H1 (cell line): ENCODE measurements around the gene MYRIP. TPM values are rescaled to one million over a fixed set of nuclear protein-coding genes. Genes with fewer than 3 reads are reported as not detected.

Experiments used
- CHD1 ChIP-seq: IDR thresholded peaks from 2 replicates; pipeline ENCODE4 v1.6.1; 2012; ENCODE audit warnings: low read depth, low read length, improper control_type of control experiment
- CTBP2 ChIP-seq: IDR thresholded peaks from 2 replicates; pipeline ENCODE4 v1.7.0; 2011; ENCODE audit warnings: borderline replicate concordance, mild to moderate bottlenecking, moderate library complexity, mixed read lengths, low read length; ENCODE audit not compliant: insufficient read depth, insufficient read length
- KDM4A ChIP-seq: IDR thresholded peaks from one replicate; pipeline ENCODE4 v1.7.1; 2012; ENCODE audit warnings: low read depth, mild to moderate bottlenecking, moderate library complexity, low read length, inconsistent platforms; ENCODE audit not compliant: severe bottlenecking
- POLR2A ChIP-seq, 2 experiments: IDR thresholded peaks; 1 replicate in 1 of 2; 2 replicates in 1 of 2; pipeline ENCODE4 v1.6.1; 2011; ENCODE audit warnings: low read depth in 2 of 2, low read length in 2 of 2, mild to moderate bottlenecking in 2 of 2; ENCODE audit errors: control extremely low read depth in 1 of 2
- RFX5 ChIP-seq: IDR thresholded peaks from 2 replicates; pipeline ENCODE4 v1.6.1; 2011; ENCODE audit warnings: low read depth, low read length, improper control_type of control experiment, borderline replicate concordance
- SIN3A ChIP-seq, 2 experiments: IDR thresholded peaks in 1 of 2; conservative IDR thresholded peaks in 1 of 2; 2 replicates each; pipeline ENCODE4 v1.6.1; 2011 to 2012; ENCODE audit warnings: low read length in 2 of 2, improper control_type of control experiment in 1 of 2, low read depth in 1 of 2, mild to moderate bottlenecking in 1 of 2
- TAF7 ChIP-seq: optimal IDR thresholded peaks from 2 replicates; pipeline ENCODE3; 2011; ENCODE audit warnings: low read depth, mild to moderate bottlenecking, inconsistent platforms, low read length, moderate library complexity, borderline replicate concordance
- YY1 ChIP-seq: IDR thresholded peaks from 2 replicates; pipeline ENCODE4 v1.6.1; 2011; ENCODE audit warnings: low read depth, mild to moderate bottlenecking, low read length
- polyA plus RNA-seq, 7 experiments: library from polyadenylated mRNA; depleted of rRNA in 3 of 7; stranded (reverse) in 5 of 7; unstranded in 2 of 7; fragments of >200 nt in 5 of 7; fragments of 200-250 nt in 2 of 7; gene quantifications; 1 replicate in 5 of 7; 2 replicates in 1 of 7; 4 replicates in 1 of 7; pipeline versions ENCODE4 v1.2.1 to v1.2.3, GENCODE V29; 2011 to 2013; ENCODE audit warnings: missing spikeins in 2 of 7, mixed read lengths in 2 of 7
- total RNA-seq: library from RNA; stranded (reverse); fragmentation: NEBNext Ultra II Directional; extraction: Animal tissue kit (Norgen Biotek cat#: 25700); gene quantifications from 2 replicates; pipeline ENCODE4 v1.2.1, GENCODE V29; 2021
- TF ChIP-seq, protein P1 (sequence below): fragments of 300-600 bp; sonication (generic); IDR thresholded peaks from 2 replicates; pipeline ENCODE4 v1.7.1; 2012; ENCODE audit warnings: low read length, moderate library complexity, mild to moderate bottlenecking, inconsistent platforms; ENCODE audit not compliant: insufficient replicate concordance
- TF ChIP-seq, protein P2 (sequence below): IDR thresholded peaks from 2 replicates; pipeline ENCODE4 v1.6.1; 2011; ENCODE audit warnings: low read length, improper control_type of control experiment

The MYRIP gene
- total and polyA plus RNA-seq, 2 of the 8 experiments (the other 6 are each of a cell fraction or from before 2014, with no cell fraction given), result 0.54 to 4.3 TPM

DNA sequence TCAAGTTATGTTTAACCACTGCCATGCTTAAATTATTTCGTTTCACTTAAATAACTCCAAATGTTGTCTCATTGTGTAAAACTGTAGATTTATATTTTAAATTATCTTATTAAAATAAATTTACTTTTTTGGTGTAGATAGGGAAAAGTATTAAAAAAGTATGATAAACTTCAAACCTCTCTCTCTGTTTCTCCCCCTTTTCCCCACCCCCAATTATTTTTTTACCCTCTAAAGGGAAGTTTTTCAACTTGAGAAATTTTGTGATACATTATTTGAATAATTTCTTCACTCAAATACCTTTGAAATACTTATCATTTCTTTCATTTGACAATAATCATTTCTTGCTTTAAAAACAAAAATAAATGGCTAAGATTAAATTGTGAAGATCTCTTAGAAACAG lies 433.2 kb downstream of the MYRIP start (continued):
- TF ChIP-seq, protein P1, sequence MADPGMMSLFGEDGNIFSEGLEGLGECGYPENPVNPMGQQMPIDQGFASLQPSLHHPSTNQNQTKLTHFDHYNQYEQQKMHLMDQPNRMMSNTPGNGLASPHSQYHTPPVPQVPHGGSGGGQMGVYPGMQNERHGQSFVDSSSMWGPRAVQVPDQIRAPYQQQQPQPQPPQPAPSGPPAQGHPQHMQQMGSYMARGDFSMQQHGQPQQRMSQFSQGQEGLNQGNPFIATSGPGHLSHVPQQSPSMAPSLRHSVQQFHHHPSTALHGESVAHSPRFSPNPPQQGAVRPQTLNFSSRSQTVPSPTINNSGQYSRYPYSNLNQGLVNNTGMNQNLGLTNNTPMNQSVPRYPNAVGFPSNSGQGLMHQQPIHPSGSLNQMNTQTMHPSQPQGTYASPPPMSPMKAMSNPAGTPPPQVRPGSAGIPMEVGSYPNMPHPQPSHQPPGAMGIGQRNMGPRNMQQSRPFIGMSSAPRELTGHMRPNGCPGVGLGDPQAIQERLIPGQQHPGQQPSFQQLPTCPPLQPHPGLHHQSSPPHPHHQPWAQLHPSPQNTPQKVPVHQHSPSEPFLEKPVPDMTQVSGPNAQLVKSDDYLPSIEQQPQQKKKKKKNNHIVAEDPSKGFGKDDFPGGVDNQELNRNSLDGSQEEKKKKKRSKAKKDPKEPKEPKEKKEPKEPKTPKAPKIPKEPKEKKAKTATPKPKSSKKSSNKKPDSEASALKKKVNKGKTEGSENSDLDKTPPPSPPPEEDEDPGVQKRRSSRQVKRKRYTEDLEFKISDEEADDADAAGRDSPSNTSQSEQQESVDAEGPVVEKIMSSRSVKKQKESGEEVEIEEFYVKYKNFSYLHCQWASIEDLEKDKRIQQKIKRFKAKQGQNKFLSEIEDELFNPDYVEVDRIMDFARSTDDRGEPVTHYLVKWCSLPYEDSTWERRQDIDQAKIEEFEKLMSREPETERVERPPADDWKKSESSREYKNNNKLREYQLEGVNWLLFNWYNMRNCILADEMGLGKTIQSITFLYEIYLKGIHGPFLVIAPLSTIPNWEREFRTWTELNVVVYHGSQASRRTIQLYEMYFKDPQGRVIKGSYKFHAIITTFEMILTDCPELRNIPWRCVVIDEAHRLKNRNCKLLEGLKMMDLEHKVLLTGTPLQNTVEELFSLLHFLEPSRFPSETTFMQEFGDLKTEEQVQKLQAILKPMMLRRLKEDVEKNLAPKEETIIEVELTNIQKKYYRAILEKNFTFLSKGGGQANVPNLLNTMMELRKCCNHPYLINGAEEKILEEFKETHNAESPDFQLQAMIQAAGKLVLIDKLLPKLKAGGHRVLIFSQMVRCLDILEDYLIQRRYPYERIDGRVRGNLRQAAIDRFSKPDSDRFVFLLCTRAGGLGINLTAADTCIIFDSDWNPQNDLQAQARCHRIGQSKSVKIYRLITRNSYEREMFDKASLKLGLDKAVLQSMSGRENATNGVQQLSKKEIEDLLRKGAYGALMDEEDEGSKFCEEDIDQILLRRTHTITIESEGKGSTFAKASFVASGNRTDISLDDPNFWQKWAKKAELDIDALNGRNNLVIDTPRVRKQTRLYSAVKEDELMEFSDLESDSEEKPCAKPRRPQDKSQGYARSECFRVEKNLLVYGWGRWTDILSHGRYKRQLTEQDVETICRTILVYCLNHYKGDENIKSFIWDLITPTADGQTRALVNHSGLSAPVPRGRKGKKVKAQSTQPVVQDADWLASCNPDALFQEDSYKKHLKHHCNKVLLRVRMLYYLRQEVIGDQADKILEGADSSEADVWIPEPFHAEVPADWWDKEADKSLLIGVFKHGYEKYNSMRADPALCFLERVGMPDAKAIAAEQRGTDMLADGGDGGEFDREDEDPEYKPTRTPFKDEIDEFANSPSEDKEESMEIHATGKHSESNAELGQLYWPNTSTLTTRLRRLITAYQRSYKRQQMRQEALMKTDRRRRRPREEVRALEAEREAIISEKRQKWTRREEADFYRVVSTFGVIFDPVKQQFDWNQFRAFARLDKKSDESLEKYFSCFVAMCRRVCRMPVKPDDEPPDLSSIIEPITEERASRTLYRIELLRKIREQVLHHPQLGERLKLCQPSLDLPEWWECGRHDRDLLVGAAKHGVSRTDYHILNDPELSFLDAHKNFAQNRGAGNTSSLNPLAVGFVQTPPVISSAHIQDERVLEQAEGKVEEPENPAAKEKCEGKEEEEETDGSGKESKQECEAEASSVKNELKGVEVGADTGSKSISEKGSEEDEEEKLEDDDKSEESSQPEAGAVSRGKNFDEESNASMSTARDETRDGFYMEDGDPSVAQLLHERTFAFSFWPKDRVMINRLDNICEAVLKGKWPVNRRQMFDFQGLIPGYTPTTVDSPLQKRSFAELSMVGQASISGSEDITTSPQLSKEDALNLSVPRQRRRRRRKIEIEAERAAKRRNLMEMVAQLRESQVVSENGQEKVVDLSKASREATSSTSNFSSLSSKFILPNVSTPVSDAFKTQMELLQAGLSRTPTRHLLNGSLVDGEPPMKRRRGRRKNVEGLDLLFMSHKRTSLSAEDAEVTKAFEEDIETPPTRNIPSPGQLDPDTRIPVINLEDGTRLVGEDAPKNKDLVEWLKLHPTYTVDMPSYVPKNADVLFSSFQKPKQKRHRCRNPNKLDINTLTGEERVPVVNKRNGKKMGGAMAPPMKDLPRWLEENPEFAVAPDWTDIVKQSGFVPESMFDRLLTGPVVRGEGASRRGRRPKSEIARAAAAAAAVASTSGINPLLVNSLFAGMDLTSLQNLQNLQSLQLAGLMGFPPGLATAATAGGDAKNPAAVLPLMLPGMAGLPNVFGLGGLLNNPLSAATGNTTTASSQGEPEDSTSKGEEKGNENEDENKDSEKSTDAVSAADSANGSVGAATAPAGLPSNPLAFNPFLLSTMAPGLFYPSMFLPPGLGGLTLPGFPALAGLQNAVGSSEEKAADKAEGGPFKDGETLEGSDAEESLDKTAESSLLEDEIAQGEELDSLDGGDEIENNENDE, result no peak
- TF ChIP-seq RFX5 (no peak), YY1 (no peak), CTBP2 (no peak), POLR2A (IDR thresholded peaks at IDR 0.05; ENCODE audit: control extremely low read depth in 1 of 2, low read depth in 2 of 2, low read length in 2 of 2) (no peak), TAF7 (no peak), KDM4A (no peak), CHD1 (no peak), SIN3A (conservative IDR thresholded peaks at IDR 0.05 in 1 of 2, IDR thresholded peaks at IDR 0.05 in 1 of 2; ENCODE audit: low read depth in 1 of 2, low read length in 2 of 2) (no peak)
- TF ChIP-seq, protein P2, sequence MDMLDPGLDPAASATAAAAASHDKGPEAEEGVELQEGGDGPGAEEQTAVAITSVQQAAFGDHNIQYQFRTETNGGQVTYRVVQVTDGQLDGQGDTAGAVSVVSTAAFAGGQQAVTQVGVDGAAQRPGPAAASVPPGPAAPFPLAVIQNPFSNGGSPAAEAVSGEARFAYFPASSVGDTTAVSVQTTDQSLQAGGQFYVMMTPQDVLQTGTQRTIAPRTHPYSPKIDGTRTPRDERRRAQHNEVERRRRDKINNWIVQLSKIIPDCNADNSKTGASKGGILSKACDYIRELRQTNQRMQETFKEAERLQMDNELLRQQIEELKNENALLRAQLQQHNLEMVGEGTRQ, result no peak
